Left ventricle myocardium inferior (tissue), 1 donor: Measurements from ENCODE around the gene XYLT1. TPM values are rescaled to one million over a fixed set of nuclear protein-coding genes. Genes with fewer than 3 reads are reported as not detected.

Source experiments
- DNase-seq: peaks from one replicate; pipeline ENCODE4 v3.0.0-alpha.2; 2020
- H3K27ac ChIP-seq: fragments of 200-600 bp; replicated peaks from 2 replicates; pipeline ENCODE4 v1.8.0; 2021
- H3K27me3 ChIP-seq: fragments of 200-600 bp; 2 replicates; pipeline ENCODE4 v1.8.0; 2021; ENCODE audit warnings: low read depth
- H3K36me3 ChIP-seq: fragments of 200-600 bp; 2 replicates; pipeline ENCODE4 v1.8.0; 2021
- H3K4me1 ChIP-seq: fragments of 200-600 bp; 2 replicates; pipeline ENCODE4 v1.8.0; 2021
- H3K4me3 ChIP-seq: fragments of 200-600 bp; 2 replicates; pipeline ENCODE4 v1.8.0; 2021; ENCODE audit warnings: mild to moderate bottlenecking, moderate library complexity
- H3K9me3 ChIP-seq: fragments of 200-600 bp; replicated peaks from 2 replicates; pipeline ENCODE4 v1.8.0; 2021
- intact Hi-C: fragments of 100-400 bp; cut with micrococcal nuclease; formaldehyde crosslinking; loops from one replicate; pipeline ENCODE4 v1.11.0; 2022
- total RNA-seq: library from RNA; stranded (reverse); fragmentation: NEBNext Ultra II Directional; extraction: Animal tissue kit (Norgen Biotek cat#: 25700); gene quantifications from one replicate; pipeline ENCODE4 v1.2.1, GENCODE V29; 2021
- TF ChIP-seq, protein P1 (sequence below): fragments of 200-600 bp; IDR thresholded peaks from 2 replicates; pipeline ENCODE4 v1.8.0; 2021; ENCODE audit warnings: antibody characterized with exemption, mild to moderate bottlenecking, borderline replicate concordance
- donor health status: DM: no; HTN: yes; CAD: no; lungs with severe emphysema.

The XYLT1 gene
- total RNA-seq, 1 donor from 2014 or later: 1.4 TPM

- no peak for DNase-seq
- Histone ChIP-seq H3K9me3 (no peaks in the 10 kb centered on the region), H3K36me3 (no peaks in the 10 kb centered on the region), H3K4me3 (no peak overlapping the region), H3K27ac (no peak overlapping the region), H3K27me3 (peaks cover 41% of the 10 kb centered on the region), H3K4me1 (peaks cover 9% of the 10 kb centered on the region)
- intact Hi-C loops: loop anchor here (10.0 kb wide), 1 partner anchor 186 kb away; no protein-coding TSS in a partner anchor
- TF ChIP-seq, protein P1, sequence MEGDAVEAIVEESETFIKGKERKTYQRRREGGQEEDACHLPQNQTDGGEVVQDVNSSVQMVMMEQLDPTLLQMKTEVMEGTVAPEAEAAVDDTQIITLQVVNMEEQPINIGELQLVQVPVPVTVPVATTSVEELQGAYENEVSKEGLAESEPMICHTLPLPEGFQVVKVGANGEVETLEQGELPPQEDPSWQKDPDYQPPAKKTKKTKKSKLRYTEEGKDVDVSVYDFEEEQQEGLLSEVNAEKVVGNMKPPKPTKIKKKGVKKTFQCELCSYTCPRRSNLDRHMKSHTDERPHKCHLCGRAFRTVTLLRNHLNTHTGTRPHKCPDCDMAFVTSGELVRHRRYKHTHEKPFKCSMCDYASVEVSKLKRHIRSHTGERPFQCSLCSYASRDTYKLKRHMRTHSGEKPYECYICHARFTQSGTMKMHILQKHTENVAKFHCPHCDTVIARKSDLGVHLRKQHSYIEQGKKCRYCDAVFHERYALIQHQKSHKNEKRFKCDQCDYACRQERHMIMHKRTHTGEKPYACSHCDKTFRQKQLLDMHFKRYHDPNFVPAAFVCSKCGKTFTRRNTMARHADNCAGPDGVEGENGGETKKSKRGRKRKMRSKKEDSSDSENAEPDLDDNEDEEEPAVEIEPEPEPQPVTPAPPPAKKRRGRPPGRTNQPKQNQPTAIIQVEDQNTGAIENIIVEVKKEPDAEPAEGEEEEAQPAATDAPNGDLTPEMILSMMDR: no peak
Measured at GRCh38 chr16:17460890-17461289, 9.9 kb downstream of the XYLT1 start.

GRCh38 chr16:17459903-17460521 is 10.7 kb downstream of the XYLT1 start:
- peaks cover 9% of the 10 kb centered on the region for H3K4me1 ChIP-seq
- no peaks in the 10 kb centered on the region for H3K36me3 ChIP-seq
- intact Hi-C loops: loop anchor here (10.0 kb wide), 1 partner anchor 185 kb away; no protein-coding TSS in a partner anchor
- H3K27me3 ChIP-seq: peaks cover 35% of the 10 kb centered on the region
- H3K9me3 ChIP-seq: no peaks in the 10 kb centered on the region
- H3K4me3 ChIP-seq: no peak overlapping the region
- H3K27ac ChIP-seq: no peak overlapping the region
- TF ChIP-seq, protein P1: no peak
- no peak for DNase-seq

DNA sequence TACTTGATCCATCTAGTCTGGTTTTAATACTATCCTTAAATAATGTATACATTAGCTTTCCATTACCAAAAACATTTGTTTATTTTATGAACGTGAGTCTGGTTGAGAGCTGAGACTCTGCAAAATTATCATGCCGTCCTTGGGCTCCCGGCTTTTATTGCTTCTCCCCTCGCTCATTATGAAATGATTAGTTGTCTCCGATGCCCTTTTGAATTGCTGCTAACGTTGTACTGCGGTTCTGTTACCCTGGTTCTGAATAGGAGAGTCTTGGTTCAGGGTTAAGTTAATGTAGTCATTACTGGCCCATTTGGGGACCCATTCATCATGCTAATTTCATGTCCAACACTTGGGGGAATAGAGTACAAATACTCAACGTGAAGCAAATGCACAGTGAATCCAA is 12.8 kb downstream of the XYLT1 start:
- Histone ChIP-seq H3K27me3 (peaks cover 17% of the 10 kb centered on the region), H3K9me3 (no peaks in the 10 kb centered on the region), H3K27ac (no peak overlapping the region), H3K4me1 (peaks cover 9% of the 10 kb centered on the region), H3K36me3 (no peaks in the 10 kb centered on the region), H3K4me3 (no peak overlapping the region)
- intact Hi-C loops: no loop called here
- TF ChIP-seq, protein P1: no peak
- DNase-seq: no peak

DNA sequence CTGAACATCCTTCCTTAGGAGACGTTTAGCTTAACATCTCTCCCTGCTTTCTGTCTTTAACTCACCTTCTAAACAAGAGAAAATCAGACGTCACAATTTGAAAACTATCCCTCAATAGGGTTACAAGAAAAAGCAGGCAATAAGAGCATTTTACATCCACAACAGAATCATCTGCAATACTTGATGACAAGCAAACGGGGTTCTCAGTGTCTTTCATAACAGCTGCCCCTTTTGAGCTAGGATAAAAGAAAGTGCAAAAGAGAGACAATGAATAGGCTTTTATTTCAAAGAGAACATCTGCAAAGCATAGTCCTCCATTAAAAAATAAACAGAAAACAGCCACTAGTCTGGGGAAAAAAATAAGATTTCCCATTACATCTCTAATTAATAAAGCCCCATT is 13.2 kb downstream of the XYLT1 start:
- H3K4me3 ChIP-seq: no peak overlapping the region
- TF ChIP-seq, protein P1: no peak
- no peaks in the 10 kb centered on the region for H3K9me3 ChIP-seq
- intact Hi-C loops: no loop called here
- no peaks in the 10 kb centered on the region for H3K36me3 ChIP-seq
- H3K27ac ChIP-seq: no peak overlapping the region
- H3K4me1 ChIP-seq: peaks cover 9% of the 10 kb centered on the region
- no peak for DNase-seq
- H3K27me3 ChIP-seq: peaks cover 17% of the 10 kb centered on the region

DNA sequence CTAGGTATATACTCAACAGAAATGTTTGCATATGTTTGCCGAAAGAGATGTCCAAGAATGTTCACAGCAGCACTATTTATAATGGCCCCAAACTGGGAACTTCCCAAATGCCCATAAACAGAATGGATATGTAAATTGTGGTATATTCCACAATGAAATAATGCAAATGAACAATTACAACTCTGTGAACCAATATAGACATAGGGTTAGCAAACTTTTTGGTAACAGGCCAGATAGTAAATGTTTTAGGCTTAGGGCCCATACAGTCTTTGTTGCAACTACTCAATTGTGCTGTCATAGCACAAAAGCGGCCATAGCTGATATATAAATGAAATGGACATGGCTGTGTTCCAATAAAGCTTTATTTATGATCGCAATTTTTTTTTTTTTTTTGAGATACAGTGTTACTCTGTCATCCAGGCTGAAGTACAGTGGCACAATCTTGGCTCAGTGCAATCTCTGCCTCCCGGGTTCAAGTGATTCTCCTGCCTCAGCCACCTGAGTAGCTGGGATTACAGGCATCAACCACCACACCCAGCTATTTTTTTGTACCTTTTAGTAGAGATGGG is 16.5 kb downstream of the XYLT1 start:
- Histone ChIP-seq H3K36me3 (no peaks in the 10 kb centered on the region), H3K4me3 (no peak overlapping the region), H3K27me3 (peaks cover 14% of the 10 kb centered on the region), H3K4me1 (no peaks in the 10 kb centered on the region), H3K27ac (no peak overlapping the region), H3K9me3 (no peaks in the 10 kb centered on the region)
- TF ChIP-seq, protein P1: no peak
- DNase-seq: no peak
- intact Hi-C loops: no loop called here
